Cardiac muscle cell (in vitro differentiated cells and primary cell): Measurements from ENCODE around the gene CHCHD3. TPM values are rescaled to one million over a fixed set of nuclear protein-coding genes. Genes with fewer than 3 reads are reported as not detected.
A peak's percentile ranks its signal among the peaks of the same experiment; 100 is the strongest.

Experiments used
- DNase-seq, 2 donors: peaks; one replicate each; pipeline versions ENCODE4 v3.0.0 to v3.0.0-alpha.2; 2010 to 2017; ENCODE audit warnings: low read depth in 1 of 2, low spot score in 1 of 2
- H3K27ac ChIP-seq: fragments of 200-600 bp; sonication (generic); 2 replicates; pipeline ENCODE4 v1.5.1; 2016
- H3K27me3 ChIP-seq: fragments of 200-600 bp; sonication (generic); 2 replicates; pipeline ENCODE4 v1.6.0; 2016; ENCODE audit warnings: control low read depth
- H3K36me3 ChIP-seq: fragments of 200-600 bp; sonication (generic); 2 replicates; pipeline ENCODE4 v1.5.1; 2016; ENCODE audit warnings: control low read depth
- H3K4me1 ChIP-seq: fragments of 200-600 bp; sonication (generic); 2 replicates; pipeline ENCODE4 v1.8.1; 2017; ENCODE audit warnings: low read depth, mild to moderate bottlenecking, mixed run types
- H3K4me3 ChIP-seq: fragments of 200-600 bp; sonication (generic); 2 replicates; pipeline ENCODE4 v1.5.1; 2016; ENCODE audit warnings: mild to moderate bottlenecking
- H3K9me3 ChIP-seq: fragments of 200-600 bp; sonication (generic); 2 replicates; pipeline ENCODE4 v1.5.1; 2017; ENCODE audit warnings: low read depth, mild to moderate bottlenecking, control low read depth
- polyA plus RNA-seq: library from polyadenylated mRNA; unstranded; fragments of >200 nt; fragmentation: Nextera tagmentation; extraction: Ambion mirVana; gene quantifications from 2 replicates; pipeline ENCODE4 v1.2.1, GENCODE V29; 2016
- total RNA-seq: library from RNA; depleted of rRNA; stranded (reverse); fragments of >200 nt; gene quantifications from 2 replicates; pipeline ENCODE4 v1.2.3, GENCODE V29; 2016
- TF ChIP-seq, protein P1 (sequence below): IDR thresholded peaks from 2 replicates; pipeline ENCODE4 v1.5.1; 2012; ENCODE audit warnings: low read depth, mild to moderate bottlenecking, low read length

The CHCHD3 gene
- total and polyA plus RNA-seq, 2 experiments from 2014 or later = 95.1 to 127 TPM

DNA sequence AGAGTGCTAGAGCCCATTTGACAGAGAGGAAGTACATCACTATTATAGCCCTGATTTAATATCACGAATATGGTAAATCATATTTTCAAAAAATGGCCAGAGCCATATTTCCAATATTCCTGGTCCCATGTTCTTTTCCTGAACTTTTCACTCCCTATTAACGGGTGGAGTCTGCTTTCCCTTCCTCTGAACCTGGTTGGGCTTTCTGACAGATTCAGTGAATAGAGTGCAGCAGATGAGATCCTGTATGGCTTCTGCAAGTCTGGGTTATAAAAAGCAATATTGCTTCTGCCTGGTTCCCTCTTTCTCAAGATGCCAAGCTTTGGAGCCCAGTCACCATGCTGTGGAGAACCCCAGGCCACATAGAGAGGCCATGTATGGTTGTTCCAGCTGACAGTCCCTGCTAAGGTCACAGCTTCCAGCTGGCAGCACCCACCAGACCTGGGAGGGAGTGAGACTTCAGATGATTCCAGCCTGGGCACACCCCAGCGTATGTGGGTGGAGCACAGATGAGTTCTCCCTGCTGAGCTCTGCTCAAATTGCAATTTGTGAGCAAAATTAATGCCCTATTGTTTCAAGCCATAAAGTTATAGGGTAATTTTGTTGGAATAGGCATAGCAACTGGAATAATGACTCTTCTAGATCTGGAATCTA lies 17.9 kb upstream of the CHCHD3 start:
- no peak overlapping the region for H3K27ac ChIP-seq
- peaks cover 16% of the 10 kb centered on the region for H3K27me3 ChIP-seq
- TF ChIP-seq, protein P1, sequence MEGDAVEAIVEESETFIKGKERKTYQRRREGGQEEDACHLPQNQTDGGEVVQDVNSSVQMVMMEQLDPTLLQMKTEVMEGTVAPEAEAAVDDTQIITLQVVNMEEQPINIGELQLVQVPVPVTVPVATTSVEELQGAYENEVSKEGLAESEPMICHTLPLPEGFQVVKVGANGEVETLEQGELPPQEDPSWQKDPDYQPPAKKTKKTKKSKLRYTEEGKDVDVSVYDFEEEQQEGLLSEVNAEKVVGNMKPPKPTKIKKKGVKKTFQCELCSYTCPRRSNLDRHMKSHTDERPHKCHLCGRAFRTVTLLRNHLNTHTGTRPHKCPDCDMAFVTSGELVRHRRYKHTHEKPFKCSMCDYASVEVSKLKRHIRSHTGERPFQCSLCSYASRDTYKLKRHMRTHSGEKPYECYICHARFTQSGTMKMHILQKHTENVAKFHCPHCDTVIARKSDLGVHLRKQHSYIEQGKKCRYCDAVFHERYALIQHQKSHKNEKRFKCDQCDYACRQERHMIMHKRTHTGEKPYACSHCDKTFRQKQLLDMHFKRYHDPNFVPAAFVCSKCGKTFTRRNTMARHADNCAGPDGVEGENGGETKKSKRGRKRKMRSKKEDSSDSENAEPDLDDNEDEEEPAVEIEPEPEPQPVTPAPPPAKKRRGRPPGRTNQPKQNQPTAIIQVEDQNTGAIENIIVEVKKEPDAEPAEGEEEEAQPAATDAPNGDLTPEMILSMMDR = no peak

DNA sequence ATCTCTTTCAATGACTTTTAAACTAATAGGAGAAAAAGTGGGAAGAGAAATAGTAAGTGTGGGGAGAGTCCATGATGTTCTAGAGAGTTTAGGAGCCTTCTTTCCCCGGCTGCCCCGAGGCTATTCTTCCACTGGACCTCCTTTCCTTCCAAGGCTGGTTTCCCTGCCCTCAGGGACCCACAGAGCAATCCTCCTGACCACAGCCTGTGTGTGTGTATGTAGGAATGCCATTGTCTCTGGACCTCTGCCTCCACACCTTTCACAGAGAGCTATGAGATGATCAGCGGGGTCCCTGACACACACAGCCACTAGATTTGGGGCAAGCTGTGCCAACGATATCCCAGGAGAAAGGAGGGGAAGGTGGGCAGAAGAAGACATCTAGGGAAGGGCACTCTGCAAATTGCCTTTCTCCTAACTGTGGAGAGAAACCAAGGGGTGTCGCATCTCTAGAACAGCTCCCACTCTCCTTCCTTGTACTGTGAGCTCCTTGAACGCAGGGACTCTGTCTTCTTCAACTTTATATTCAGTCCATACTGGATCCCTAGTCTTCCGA lies 13.3 kb upstream of the CHCHD3 start:
- Histone ChIP-seq H3K36me3 (no peaks in the 10 kb centered on the region), H3K9me3 (no peaks in the 10 kb centered on the region), H3K27me3 (peaks cover 7% of the 10 kb centered on the region), H3K4me3 (no peak overlapping the region), H3K27ac (no peak overlapping the region), H3K4me1 (no peaks in the 10 kb centered on the region)
- no peak for DNase-seq
- TF ChIP-seq, protein P1 = no peak

More for the DNA sequence above, 17.9 kb upstream of the CHCHD3 start:
- no peak overlapping the region for H3K4me3 ChIP-seq
- no peaks in the 10 kb centered on the region for H3K9me3 ChIP-seq
- H3K4me1 ChIP-seq = no peaks in the 10 kb centered on the region
- no peaks in the 10 kb centered on the region for H3K36me3 ChIP-seq
- no peak for DNase-seq

GRCh38 chr7:133091943-133092464 lies 10.1 kb upstream of the CHCHD3 start:
- DNase-seq = no peak
- Histone ChIP-seq H3K4me1 (peaks cover 5% of the 10 kb centered on the region), H3K27me3 (no peaks in the 10 kb centered on the region), H3K4me3 (no peak overlapping the region), H3K36me3 (no peaks in the 10 kb centered on the region), H3K27ac (no peak overlapping the region), H3K9me3 (no peaks in the 10 kb centered on the region)
- TF ChIP-seq, protein P1 = no peak

GRCh38 chr7:133082390-133082766 lies 488 bp upstream of the CHCHD3 start:
- DNase-seq = no peak
- Histone ChIP-seq H3K27me3 (no peaks in the 10 kb centered on the region), H3K36me3 (no peaks in the 10 kb centered on the region), H3K9me3 (no peaks in the 10 kb centered on the region), H3K4me3 (no peak overlapping the region), H3K27ac (no peak overlapping the region), H3K4me1 (peaks cover 7% of the 10 kb centered on the region)
- TF ChIP-seq, protein P1 = no peak

GRCh38 chr7:133081119-133081598 lies 731 bp downstream of the CHCHD3 start:
- H3K4me1 ChIP-seq = peaks cover 7% of the 10 kb centered on the region
- no peaks in the 10 kb centered on the region for H3K27me3 ChIP-seq
- no peaks in the 10 kb centered on the region for H3K36me3 ChIP-seq
- DNase-seq = peak in 1 of 2 donors; percentile 43
- H3K4me3 ChIP-seq = peak overlapping the region; percentile 90
- no peaks in the 10 kb centered on the region for H3K9me3 ChIP-seq
- peak overlapping the region; percentile 86 for H3K27ac ChIP-seq
- TF ChIP-seq, protein P1 = no peak
